K562 (cell line): ENCODE results near the gene HDAC6. TPM values are rescaled to one million over a fixed set of nuclear protein-coding genes. Genes with fewer than 3 reads are reported as not detected.

Experiments used
- ARHGAP35 ChIP-seq: fragments of 450-650 bp; IDR thresholded peaks from 2 replicates; pipeline ENCODE4 v1.6.1; 2018; ENCODE audit not compliant: partially characterized antibody
- ARID1B ChIP-seq: fragments of 450-650 bp; IDR thresholded peaks from 2 replicates; pipeline ENCODE4 v1.6.1; 2016; ENCODE audit warnings: antibody characterized with exemption, mild to moderate bottlenecking, inconsistent platforms
- BACH1 ChIP-seq: fragments of 200-800 bp; sonication (Bioruptor generic); IDR thresholded peaks from 2 replicates; pipeline ENCODE4 v1.6.1; 2016; ENCODE audit warnings: missing genetic modification characterization, missing compliant biosample characterization
- CBFA2T3 ChIP-seq: fragments of 450-650 bp; IDR thresholded peaks from 2 replicates; pipeline ENCODE4 v1.6.1; 2017
- CBX5 ChIP-seq: IDR thresholded peaks from 2 replicates; pipeline ENCODE4 v1.6.1; 2014; ENCODE audit warnings: low read depth, borderline replicate concordance
- CREM ChIP-seq: IDR thresholded peaks from 2 replicates; pipeline ENCODE4 v1.6.1; 2014; ENCODE audit warnings: antibody characterized with exemption, low read depth
- EP400 ChIP-seq: fragments of 450-650 bp; IDR thresholded peaks from 2 replicates; pipeline ENCODE4 v1.6.1; 2017; ENCODE audit warnings: antibody characterized with exemption, mild to moderate bottlenecking, moderate library complexity
- ESRRA ChIP-seq: fragments of 450-650 bp; IDR thresholded peaks from 2 replicates; pipeline ENCODE4 v1.6.1; 2014; ENCODE audit warnings: low read depth, mild to moderate bottlenecking, moderate library complexity, borderline replicate concordance
- ETV1 ChIP-seq: fragments of 450-650 bp; conservative IDR thresholded peaks from 2 replicates; pipeline ENCODE4 v1.6.1; 2016; ENCODE audit warnings: missing genetic modification characterization, control low read depth, low read depth, missing compliant biosample characterization
- ETV5 ChIP-seq: sonication (generic); formaldehyde crosslinking; IDR thresholded peaks from 2 replicates; pipeline ENCODE4 v1.4.0; 2020; ENCODE audit warnings: low read depth, mild to moderate bottlenecking, missing genetic modification reagents
- FOSL1 ChIP-seq: fragments of 200-800 bp; sonication (Bioruptor generic); conservative IDR thresholded peaks from 2 replicates; pipeline ENCODE4 v1.6.1; 2016; ENCODE audit warnings: missing genetic modification characterization, missing compliant biosample characterization
- FOXP1 ChIP-seq: sonication (generic); formaldehyde crosslinking; IDR thresholded peaks from 2 replicates; pipeline ENCODE4 v1.8.0; 2022; ENCODE audit warnings: mild to moderate bottlenecking, missing genetic modification reagents
- HMG20B ChIP-seq: fragments of 250-450 bp; sonication (Bioruptor Pico); IDR thresholded peaks from 2 replicates; pipeline ENCODE4 v1.5.0; 2021; ENCODE audit warnings: mild to moderate bottlenecking
- JUND ChIP-seq, 2 experiments: IDR thresholded peaks; 2 replicates in 1 of 2; 3 replicates in 1 of 2; pipeline ENCODE4 v1.6.1; 2011; ENCODE audit warnings: borderline replicate concordance in 2 of 2, low read depth in 2 of 2, low read length in 2 of 2, improper control_type of control experiment in 1 of 2, missing biosample characterization in 1 of 2, missing genetic modification characterization in 1 of 2, missing genetic modification reagents in 1 of 2
- MEIS2 ChIP-seq: fragments of 450-650 bp; IDR thresholded peaks from 2 replicates; pipeline ENCODE4 v1.6.1; 2014; ENCODE audit warnings: mild to moderate bottlenecking; ENCODE audit not compliant: partially characterized antibody
- NCOA6 ChIP-seq: fragments of 450-650 bp; IDR thresholded peaks from 2 replicates; pipeline ENCODE4 v1.6.1; 2017; ENCODE audit warnings: mild to moderate bottlenecking
- NFE2 ChIP-seq: IDR thresholded peaks from 2 replicates; pipeline ENCODE4 v1.6.1; 2014; ENCODE audit warnings: antibody characterized with exemption, low read depth
- NFIC ChIP-seq: fragments of 450-650 bp; IDR thresholded peaks from 2 replicates; pipeline ENCODE4 v1.6.1; 2017; ENCODE audit warnings: mild to moderate bottlenecking, inconsistent platforms
- POU5F1 ChIP-seq: fragments of 150-350 bp; IDR thresholded peaks from 2 replicates; pipeline ENCODE4 v1.6.1; 2014; ENCODE audit warnings: borderline replicate concordance, low read length, low read depth, mild to moderate bottlenecking; ENCODE audit not compliant: partially characterized antibody
- RNF2 ChIP-seq: sonication (generic); IDR thresholded peaks from 2 replicates; pipeline ENCODE4 v1.6.1; 2016
- SNRNP70 ChIP-seq: fragments of 200-400 bp; formaldehyde crosslinking; optimal IDR thresholded peaks from 2 replicates; pipeline ENCODE3; 2017; ENCODE audit warnings: low read depth, low read length
- SRSF3 ChIP-seq: fragments of 200-400 bp; formaldehyde crosslinking; IDR thresholded peaks from 2 replicates; pipeline ENCODE4 v1.6.1; 2016; ENCODE audit warnings: mild to moderate bottlenecking, low read length, moderate library complexity; ENCODE audit not compliant: insufficient read depth
- TAF1 ChIP-seq: IDR thresholded peaks from 2 replicates; pipeline ENCODE4 v1.6.1; 2011; ENCODE audit warnings: mild to moderate bottlenecking, low read length, moderate library complexity; ENCODE audit not compliant: insufficient read depth, control insufficient read depth, severe bottlenecking; ENCODE audit errors: extremely low read depth
- TCF3 ChIP-seq: sonication (generic); formaldehyde crosslinking; IDR thresholded peaks from 2 replicates; pipeline ENCODE4 v1.4.0; 2020; ENCODE audit warnings: mild to moderate bottlenecking, missing genetic modification reagents
- ZBED1 ChIP-seq: IDR thresholded peaks from 2 replicates; pipeline ENCODE4 v1.6.1; 2014
- ZEB2 ChIP-seq: fragments of 450-650 bp; IDR thresholded peaks from 2 replicates; pipeline ENCODE4 v1.6.1; 2016
- ZNF174 ChIP-seq: fragments of 250-450 bp; sonication (Bioruptor Pico); IDR thresholded peaks from 2 replicates; pipeline ENCODE4 v1.4.0; 2020; ENCODE audit warnings: mild to moderate bottlenecking
- polyA plus RNA-seq, 8 experiments: library from polyadenylated mRNA; depleted of rRNA in 4 of 8; stranded (reverse) in 5 of 8; unstranded in 3 of 8; fragments of >200 nt; fragmentation: Nextera tagmentation in 2 of 8; fragmentation: Illumina TruSeq in 1 of 8; extraction: Ambion mirVana in 2 of 8; extraction: Trizol in 1 of 8; gene quantifications; 2 replicates each; pipeline versions ENCODE4 v1.2.1 to v1.2.3, GENCODE V29; 2011 to 2014; ENCODE audit warnings: inconsistent platforms in 1 of 8, missing spikeins in 1 of 8
- total RNA-seq, 7 experiments: library from RNA; depleted of rRNA in 6 of 7; stranded (reverse); fragments of >200 nt in 6 of 7; fragmentation: Illumina TruSeq in 2 of 7; extraction: Trizol in 2 of 7; gene quantifications; 2 replicates each; pipeline versions ENCODE4 v1.2.1 to v1.2.3, GENCODE V29; 2011 to 2021; ENCODE audit warnings: low replicate concordance in 1 of 7
- TF ChIP-seq, protein P1 (sequence below): fragments of 250-450 bp; sonication (Bioruptor Pico); IDR thresholded peaks from 2 replicates; pipeline ENCODE4 v1.4.0; 2020

Gene HDAC6
- total and polyA plus RNA-seq, 9 of the 15 experiments (the other 6 are each of a cell fraction or from before 2014, with no cell fraction given), result 29.9 to 101 (median 71.2) TPM

DNA sequence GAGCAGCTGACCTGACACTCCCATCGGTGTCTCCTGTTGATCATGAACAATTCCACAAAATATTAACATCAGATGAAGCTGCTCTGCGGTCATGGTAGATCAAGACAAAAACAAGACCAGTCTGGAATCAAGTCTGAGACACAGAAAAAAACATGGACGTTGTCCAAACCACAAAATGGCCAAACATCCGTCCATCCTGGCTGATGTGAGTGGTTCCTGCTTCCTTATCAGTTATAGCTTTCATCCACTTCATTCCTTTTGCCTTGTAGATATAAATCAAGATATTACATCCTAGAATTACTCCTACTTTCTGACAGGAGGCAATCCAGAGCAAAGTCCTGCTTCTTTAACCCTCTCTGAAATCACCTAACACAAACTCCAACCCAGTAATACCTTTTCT, 62.3 kb downstream of the HDAC6 start (continued):
- no peak for TF ChIP-seq NFE2
- TF ChIP-seq, protein P1, sequence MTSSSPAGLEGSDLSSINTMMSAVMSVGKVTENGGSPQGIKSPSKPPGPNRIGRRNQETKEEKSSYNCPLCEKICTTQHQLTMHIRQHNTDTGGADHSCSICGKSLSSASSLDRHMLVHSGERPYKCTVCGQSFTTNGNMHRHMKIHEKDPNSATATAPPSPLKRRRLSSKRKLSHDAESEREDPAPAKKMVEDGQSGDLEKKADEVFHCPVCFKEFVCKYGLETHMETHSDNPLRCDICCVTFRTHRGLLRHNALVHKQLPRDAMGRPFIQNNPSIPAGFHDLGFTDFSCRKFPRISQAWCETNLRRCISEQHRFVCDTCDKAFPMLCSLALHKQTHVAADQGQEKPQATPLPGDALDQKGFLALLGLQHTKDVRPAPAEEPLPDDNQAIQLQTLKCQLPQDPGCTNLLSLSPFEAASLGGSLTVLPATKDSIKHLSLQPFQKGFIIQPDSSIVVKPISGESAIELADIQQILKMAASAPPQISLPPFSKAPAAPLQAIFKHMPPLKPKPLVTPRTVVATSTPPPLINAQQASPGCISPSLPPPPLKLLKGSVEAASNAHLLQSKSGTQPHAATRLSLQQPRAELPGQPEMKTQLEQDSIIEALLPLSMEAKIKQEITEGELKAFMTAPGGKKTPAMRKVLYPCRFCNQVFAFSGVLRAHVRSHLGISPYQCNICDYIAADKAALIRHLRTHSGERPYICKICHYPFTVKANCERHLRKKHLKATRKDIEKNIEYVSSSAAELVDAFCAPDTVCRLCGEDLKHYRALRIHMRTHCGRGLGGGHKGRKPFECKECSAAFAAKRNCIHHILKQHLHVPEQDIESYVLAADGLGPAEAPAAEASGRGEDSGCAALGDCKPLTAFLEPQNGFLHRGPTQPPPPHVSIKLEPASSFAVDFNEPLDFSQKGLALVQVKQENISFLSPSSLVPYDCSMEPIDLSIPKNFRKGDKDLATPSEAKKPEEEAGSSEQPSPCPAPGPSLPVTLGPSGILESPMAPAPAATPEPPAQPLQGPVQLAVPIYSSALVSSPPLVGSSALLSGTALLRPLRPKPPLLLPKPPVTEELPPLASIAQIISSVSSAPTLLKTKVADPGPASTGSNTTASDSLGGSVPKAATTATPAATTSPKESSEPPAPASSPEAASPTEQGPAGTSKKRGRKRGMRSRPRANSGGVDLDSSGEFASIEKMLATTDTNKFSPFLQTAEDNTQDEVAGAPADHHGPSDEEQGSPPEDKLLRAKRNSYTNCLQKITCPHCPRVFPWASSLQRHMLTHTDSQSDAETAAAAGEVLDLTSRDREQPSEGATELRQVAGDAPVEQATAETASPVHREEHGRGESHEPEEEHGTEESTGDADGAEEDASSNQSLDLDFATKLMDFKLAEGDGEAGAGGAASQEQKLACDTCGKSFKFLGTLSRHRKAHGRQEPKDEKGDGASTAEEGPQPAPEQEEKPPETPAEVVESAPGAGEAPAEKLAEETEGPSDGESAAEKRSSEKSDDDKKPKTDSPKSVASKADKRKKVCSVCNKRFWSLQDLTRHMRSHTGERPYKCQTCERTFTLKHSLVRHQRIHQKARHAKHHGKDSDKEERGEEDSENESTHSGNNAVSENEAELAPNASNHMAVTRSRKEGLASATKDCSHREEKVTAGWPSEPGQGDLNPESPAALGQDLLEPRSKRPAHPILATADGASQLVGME (CRISPR knock-in tag), result no peak
- TF ChIP-seq JUND (IDR thresholded peaks at IDR 0.05; ENCODE audit: borderline replicate concordance, low read depth, low read length), result peak; percentile 18; the same call in 1 of the 2 replicates
- TF ChIP-seq JUND (tag; IDR thresholded peaks at IDR 0.05; ENCODE audit: borderline replicate concordance, low read depth, low read length), result peak; percentile 49; the same call in 1 of the 3 replicates
- no peak for TF ChIP-seq FOXP1 (CRISPR knock-in tag)
- TF ChIP-seq ARID1B, result peak; percentile 64
- no peak for TF ChIP-seq TAF1
- no peak for TF ChIP-seq HMG20B (CRISPR knock-in tag)
- peak; percentile 89 for TF ChIP-seq ETV1 (tag)
- TF ChIP-seq ZBED1, result no peak
- no peak for TF ChIP-seq NCOA6
- no peak for TF ChIP-seq POU5F1
- TF ChIP-seq TCF3 (CRISPR knock-in tag), result peak; percentile 39
- peak; percentile 59 for TF ChIP-seq CBFA2T3
- no peak for TF ChIP-seq SRSF3
- no peak for TF ChIP-seq ARHGAP35
- TF ChIP-seq NFIC, result peak; percentile 84
- TF ChIP-seq CREM, result no peak
- TF ChIP-seq BACH1 (tag), result no peak
- no peak for TF ChIP-seq CBX5
- TF ChIP-seq FOSL1, result peak; percentile 42; the same call in 1 of the 2 replicates
- TF ChIP-seq ETV5 (CRISPR knock-in tag), result no peak
- peak; percentile 58 for TF ChIP-seq RNF2
- TF ChIP-seq SNRNP70, result no peak
- peak; percentile 86 for TF ChIP-seq MEIS2
- TF ChIP-seq ZEB2, result no peak; the same call in 1 of the 2 replicates
- no peak for TF ChIP-seq ZNF174 (CRISPR knock-in tag)
- TF ChIP-seq EP400, result 0 out of 2 replicates have a peak, but pooled peaks have one; percentile 10
- peak; percentile 92; the same call in 1 of the 2 replicates for TF ChIP-seq ESRRA
